HG02885 (cell line): ENCODE data around the gene SLC35G6.
"Not testable (repeated sequence)": the region's sequence is repeated elsewhere in the genome, so short reads cannot be mapped to it uniquely, and the experiment has no call there.

Source experiments
- ATAC-seq: cut with Tn5 transposase; IDR thresholded peaks from one replicate; pipeline ENCODE4 v1.9.1; 2021; ENCODE audit warnings: mild to moderate bottlenecking; ENCODE audit not compliant: unreplicated experiment, poor library complexity

The SLC35G6 gene

DNA sequence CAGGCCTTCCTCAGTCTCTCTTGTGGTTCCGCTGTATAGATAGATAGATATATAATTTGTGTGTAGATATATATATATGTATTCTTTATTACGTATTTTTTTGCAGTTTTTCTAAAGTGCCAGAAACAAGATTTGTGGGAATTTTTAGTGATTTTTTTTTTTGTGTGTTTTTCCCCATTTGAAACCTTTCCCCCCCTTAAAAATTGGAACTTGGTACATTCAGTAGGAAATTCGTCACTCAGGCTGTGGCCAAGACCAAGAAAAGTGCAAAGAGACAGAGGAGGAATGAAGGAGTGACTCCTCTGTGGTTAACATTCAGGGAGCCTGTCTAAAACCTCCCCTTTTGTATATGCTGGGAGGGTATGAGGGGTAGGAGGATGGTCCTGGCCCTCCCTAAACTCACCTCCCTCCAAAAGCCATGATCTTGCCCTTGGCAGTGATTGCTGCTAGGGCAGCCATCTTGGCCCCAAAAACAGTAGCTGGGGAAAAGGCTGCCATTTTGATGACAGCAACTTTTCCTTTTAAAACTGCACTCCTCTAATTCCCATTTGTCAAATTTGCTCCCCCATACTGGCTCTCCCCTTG is 21.2 kb upstream of the SLC35G6 start:
- ATAC-seq, result no peak

DNA sequence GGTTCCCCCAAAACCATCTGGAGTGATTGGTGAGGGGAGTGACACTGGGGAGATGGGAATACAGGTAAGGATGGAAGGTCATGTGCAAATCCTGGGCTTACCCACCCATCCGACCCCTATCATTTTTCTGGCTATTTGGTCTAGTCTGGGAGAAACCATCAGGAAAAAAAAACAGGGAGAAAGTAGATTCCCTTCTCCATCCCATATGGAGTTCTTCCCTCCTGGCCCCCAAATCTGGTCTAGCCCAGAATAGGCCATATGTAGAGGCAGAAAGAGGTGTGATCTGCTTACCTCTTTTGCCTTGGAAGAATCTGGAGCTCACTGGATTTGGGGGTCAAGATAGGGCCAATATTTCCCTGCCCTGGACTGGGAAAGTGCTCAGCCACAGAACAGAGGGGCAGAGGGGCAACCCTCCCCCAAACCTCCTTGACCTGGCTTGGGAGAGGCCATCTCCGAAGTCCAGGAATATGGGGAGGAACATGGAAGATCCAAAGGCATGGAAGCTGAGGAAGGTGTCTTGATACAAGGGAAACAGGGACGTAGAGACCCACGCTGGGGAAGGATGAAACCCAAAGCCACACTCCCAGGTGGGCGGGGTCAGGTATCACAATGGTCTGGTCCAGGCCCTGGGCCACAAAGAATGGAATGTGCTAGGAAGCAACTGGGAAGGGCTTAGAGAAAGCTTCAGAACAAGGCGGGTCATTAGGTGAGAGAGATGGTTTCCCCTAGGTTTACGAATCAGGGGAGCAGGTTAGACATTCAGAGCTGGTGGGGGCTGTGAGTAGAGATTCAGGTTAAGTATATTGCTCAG is 20.2 kb upstream of the SLC35G6 start:
- no peak for ATAC-seq

DNA sequence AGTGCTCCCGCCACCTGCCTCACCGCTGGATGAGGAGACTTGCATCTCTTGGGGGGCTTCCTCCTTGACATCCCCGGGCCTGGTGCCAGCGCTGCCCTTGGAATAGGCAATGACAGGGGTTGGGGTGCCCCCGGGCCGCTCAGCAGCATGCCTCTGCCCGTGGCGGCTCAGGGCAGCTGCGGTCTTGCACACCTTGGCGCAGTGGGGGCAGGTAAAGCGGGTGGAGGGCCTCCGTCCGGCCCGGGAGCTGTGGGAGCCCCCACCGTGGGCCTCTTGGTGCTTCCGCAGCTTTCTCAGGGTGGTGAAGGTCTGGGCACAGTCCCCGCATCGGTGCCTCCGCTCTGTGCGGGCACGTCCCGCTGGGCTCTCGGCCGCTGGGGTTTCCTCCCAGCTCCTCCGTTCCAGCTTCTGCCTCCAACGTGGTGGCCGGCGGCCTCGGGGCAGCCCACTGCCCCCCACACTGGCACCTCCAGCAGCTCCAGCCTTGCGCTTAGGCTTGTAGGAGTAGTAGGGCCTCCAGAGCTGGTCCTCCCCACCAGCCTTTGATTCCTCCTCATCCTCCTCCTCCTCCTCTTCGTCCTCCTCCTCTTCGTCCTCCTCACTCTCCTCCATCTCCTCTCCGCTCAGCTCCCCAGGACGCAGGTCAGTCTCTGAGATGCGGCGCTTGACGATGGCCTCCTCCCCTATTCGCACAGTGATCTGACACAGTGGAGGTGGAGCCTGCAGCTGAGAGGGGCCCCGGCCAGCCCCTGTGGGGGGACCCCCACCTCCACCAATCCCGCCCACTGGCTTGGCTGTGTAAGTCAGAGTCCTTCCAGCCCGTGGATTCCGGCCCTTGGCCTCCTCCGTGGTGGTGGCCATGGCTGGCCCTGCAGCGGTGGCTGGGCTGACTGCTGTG is 18.5 kb upstream of the SLC35G6 start:
- no peak for ATAC-seq

DNA sequence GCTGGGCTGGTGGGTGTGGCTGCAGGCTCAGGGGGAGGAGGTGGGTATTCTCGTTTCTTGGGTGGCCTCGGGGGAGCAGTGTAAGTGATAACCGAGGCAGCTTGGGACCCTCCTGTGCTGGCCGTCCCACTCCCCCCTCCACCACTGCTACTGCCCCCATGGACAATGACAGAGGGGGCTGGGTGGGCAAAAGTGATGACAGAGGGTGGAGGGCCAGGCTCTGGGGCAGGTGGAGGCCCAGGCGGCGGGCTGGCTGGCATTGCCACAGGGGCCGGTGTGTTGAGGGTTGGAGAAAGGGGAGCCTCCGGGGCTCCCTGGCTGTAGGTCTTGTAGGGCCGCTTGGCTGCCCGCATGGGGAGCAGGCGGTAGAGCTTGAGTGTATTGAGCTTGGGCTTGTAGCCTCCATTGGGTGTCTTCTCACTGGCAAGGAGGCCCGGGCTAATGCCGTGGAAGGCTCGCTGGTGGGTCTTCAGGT is 17.8 kb upstream of the SLC35G6 start:
- ATAC-seq, result no peak

DNA sequence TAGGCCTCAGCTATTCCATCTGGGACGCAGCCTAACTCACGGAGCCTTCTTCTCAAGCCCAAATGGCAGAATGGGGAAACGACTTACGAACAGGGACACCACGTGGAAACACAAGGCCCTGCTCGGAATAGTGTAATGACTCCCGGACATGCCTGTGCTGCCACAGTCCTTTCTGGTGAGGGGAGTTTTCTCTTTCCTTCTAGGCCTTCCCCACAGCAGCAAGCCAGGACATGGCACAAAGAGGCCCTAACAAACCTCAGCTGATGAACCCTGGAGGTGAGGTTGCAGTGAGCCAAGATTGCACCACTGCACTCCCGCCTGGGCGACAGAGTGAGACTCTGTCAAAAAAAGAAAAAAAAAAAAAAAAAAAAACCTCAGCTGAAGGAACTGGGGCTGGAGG is 17.2 kb upstream of the SLC35G6 start:
- no peak for ATAC-seq

DNA sequence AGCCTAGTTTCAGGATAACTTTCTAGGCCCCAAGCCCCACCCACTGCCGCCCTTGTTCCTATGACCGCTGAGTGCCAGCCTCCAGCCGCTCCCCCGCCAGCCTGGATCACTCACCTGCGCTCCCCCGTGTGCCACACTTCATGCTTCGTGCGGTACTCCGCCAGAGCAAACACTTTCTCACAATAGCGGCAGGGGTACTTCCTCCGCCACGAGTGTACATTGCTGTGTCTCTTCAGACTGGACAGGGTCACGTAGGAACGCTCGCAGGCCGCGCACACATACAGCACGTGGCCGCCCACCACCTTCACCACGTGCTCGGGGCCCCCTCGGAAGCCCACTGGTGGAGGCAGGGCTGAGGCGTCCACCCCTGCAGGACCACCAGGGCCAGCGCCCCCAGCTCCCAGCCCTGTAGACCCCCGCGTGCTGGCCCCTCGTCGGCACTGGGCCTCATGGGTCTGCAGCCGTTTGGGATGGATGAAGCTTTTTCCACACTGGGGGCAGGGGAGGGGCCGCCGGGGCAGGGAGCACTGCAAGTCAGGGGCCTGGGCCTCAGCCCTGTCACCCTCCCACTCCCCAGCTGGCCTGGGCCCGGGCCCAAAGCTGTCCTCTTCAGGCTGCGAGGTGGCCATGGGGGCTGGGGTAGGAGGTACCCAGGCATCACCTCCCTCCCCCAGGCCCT is 15.5 kb upstream of the SLC35G6 start:
- ATAC-seq, result no peak

DNA sequence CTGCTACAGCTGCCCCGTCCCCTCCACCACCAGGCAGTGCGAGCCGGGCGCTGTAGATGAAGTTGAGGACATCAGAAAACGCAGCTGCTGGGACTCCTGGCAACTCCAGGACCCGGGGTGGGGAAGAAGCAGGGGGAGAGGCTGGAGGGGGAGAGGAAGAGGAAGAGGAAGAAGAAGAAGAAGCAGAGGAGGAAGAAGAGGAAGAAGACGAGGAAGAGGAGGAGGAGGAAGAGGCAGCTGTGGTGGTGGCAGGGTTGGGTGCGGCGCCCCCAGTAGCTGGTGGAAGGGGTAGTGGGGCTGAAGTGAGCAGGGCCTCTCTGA is 15.0 kb upstream of the SLC35G6 start:
- no peak for ATAC-seq

DNA sequence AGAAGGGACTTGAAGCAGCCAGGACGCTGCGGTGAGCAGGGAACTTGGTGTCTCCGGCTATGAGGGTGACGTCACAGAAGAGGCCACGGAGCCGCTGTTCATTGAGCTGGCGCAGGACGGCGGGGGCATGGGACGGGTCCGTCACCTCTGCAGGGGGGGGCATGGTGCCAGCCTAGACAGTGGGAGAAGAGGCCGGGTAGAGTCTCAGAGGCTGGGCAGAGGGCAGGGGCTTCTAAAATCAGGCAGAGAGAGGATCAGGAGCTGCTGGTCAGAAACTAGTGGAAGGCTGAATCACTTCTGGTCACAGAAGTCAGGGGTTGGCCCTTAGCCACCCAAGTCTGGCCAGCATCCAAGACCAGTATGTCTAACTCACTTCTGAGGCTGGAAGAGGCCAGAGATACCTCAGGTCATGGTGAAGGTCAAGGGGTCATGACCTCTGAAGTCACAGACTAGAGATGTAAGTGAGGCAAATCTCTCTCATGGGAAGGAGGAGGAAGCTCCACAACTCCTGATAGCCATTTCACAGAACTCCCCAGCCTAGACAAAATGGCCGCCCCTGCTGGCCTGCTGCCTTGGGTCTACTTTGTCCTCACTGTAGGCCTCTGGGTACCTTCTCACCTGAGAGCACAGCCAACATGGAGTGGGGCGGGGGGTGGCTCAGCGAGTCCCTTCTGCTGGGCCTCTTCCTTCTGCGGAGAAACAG is 14.5 kb upstream of the SLC35G6 start:
- no peak for ATAC-seq

DNA sequence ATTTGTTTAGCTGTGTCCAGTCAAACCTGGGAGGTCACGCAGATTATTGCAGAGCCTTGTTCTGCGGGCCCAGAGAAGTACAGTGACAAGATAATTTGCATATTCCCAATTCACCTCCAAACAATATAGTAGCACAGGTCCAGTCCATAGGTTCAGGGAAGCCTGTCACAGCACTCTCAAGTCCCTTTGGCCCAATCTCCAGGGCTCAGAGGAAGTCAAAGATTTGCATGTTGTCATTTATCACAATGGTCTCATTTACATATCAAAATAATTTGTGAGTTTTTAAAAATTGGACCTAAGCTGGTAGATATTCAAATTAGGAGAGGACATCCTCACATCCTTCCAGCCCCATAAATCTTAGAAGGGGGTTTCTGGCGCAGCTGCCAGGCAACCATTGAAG is 13.7 kb upstream of the SLC35G6 start:
- ATAC-seq, result no peak

DNA sequence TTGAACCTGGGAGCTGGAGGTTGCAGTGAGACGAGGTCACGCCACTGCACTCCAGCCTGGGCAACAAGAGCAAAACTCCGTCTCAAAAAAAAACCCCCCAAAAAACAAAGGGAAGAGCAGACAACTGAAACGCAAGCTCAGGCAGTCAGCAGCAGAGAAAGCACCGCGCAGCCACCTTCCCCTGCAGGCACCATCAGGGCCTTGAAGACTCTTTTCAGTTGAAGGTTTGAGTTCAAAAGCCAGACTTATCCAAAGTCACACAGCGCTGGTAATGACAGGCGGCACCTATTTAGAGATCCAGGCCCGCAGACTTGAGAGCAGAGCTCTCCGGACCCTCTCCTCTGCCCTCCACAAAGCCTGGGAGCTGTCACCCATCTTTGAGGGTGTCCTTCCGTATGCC is 13.0 kb upstream of the SLC35G6 start:
- ATAC-seq, result no peak

DNA sequence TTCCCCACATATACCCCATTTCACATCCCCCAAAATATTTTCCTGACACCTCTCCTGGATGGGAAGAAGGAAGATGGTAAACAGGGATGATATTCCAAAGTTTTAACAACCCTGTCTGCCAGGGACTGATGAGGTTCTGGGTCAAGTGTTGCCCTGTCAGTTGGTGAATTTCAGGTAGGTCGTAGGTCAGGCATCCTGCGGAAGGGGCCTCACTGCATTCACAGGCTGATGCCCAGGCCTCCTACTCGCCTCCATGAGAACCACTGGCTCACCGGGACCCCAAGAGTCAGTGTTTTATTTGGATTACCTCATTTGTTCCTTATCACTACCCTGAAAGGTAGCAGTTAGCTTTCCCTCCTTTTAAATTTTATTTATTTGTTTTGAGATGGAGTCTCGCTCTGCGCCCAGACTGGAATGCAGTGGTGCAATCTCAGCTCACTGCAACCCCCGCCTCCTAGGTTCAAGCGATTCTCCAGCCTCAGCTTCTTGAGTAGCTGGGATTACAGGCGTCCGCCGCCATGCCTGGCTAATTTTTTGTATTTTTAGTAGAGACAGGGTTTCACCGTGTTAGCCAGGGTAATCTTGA is 12.3 kb upstream of the SLC35G6 start:
- ATAC-seq, result no peak

DNA sequence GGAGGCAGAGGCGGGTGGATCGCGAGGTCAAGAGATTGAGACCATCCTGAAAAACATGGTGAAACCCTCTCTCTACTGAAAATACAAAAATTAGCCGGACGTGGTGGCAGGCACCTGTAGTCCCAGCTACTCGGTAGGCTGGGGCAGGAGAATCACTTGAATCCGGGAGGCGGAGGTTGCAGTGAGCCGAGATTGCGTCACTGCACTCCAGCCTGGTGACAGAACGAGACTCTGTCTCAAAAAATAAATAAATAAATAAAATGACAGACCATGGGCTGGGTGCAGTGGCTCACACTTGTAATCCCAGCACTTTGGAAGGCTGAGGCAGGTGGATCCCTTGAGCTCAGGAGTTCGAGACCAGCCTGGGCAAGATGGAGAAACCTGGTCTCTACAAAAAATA is 11.4 kb upstream of the SLC35G6 start:
- not testable (repeated sequence) for ATAC-seq

DNA sequence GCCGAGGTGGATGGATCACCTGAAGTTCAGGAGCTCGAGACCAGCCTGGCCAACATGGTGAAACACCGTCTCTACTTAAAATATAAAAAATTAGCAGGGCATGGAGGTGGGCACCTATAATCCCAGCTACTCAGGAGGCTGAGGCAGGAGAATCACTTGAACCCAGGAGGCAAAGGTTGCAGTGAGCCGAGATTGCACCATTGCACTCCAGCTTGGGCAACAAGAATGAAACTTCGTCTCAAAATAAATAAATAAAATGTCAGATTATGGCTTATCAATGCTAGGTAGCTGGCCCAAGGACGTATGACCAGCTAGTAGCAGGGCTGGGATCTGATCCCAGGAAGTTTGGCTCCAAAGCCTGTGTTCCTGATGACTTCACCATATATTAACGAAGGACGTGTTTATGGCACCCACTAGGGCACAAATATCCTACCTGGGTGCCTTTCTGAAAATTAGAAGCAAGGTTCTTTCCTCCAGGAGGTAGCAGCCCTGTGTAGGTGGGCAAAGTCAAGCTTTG is 10.7 kb upstream of the SLC35G6 start:
- ATAC-seq, result not testable (repeated sequence)

DNA sequence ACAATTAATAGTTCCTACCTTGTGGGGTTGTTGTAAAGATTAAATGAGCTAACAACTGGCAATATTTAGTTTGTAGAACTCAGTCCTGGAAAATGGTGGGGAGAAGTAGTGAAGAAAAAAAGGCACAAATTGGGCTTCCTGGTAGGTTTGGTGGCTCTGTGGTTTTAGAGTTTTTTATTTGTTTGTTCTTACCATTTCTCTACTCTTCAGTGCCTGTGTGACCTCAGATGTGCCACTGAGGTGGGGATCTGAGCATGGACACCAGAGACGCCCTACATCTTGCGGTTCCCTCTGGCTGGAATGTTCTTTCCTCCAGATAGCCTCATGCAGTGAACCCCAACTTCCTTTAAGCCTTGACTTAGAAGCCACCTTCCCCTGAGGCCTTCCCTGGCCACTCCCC is 9.5 kb upstream of the SLC35G6 start:
- no peak for ATAC-seq

DNA sequence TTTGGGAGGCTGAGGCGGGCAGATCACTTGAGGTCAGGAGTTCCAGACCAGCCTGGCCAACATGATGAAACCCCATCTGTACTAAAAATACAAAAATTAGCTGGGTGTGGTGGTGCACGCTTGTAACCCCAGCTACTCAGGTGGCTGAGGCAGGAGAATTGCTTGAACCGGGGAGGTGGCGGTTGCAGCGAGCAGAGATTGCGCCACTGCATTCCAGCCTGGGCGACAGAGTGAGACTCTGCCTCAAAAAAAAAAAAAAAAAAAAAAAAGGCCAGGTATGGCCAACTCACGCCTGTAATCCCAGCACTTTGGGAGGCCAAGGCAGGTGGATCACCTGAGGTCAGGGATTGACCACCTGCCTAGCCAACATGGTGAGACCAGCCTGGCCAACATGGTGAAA is 6.5 kb upstream of the SLC35G6 start:
- ATAC-seq, result not testable (repeated sequence)

DNA sequence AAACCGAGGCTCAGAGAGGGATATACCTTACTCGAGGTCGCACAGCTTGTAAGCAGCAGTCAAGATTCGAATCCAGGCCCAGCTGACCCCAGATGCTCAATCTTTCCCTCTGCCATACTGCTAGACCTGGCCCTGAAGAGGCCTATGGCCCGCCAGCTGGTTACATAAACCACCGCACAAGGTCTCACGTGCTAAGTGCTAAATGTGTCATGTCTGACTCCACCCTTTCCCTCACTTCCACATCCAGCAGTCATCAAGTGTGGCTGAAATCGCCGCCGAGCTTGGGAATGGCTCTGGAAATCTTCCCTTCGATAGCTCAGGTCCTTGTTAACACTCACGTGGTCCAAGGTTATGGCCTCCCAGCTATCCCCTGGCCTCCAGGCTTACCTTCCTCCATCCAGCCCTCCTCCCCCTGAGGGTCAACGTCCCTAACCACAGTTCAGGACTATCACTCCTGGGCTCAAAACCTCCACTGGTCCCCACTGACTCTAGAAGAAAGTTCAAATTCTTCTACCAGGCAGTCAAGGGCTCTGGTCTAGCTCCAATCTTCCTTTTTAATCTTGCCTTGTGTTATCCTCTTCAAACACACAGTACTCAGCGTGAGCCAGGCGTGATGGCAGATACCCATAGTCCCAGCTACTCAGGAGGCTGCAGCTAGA is 5.4 kb upstream of the SLC35G6 start:
- no peak for ATAC-seq

DNA sequence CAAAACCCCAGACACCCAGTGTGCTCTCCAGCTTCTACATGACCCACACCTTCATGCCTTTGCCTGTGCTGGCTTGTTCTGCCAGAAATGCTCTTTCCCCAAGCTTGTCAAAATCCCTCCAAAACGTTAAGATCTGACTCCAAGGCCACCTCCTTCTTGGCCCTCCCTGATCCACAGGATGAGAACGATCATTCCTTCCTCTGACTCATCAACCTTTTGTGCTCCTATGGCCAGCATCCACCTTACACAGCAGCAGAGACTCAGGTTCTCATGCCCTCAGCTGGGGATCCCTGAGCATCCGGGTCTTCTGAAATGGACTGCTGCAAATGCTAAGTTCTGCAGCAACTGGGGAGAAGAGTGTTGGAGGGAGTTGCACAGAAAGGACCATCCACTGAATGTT is 4.8 kb upstream of the SLC35G6 start:
- ATAC-seq, result no peak

DNA sequence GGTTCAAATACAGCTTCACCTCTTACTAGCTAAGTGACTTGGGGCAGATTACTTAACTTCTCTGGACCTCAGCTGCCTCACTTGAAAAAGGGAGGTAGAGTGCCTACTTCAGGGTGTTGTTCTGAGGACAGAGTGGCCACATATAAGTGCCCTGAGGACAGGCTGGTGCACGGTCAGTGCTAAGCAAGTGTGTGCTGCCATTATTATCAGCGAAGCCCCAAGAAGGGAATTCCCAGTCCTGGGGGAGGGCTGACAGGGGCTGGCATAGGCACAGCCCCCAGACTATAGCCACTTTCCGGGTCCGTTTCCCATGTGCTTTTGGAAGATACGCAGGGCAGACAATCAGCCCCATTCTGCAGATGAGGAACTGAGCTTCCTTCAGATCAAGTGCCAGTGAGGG is 4.3 kb upstream of the SLC35G6 start:
- ATAC-seq, result no peak
